Testis (tissue), 2 donors: ENCODE results near the gene TMPRSS13.

ENCODE experiments used
- POLR2A ChIP-seq: fragments of 450-650 bp; IDR thresholded peaks from one replicate; pipeline ENCODE4 v1.6.1; 2017; ENCODE audit warnings: antibody characterized with exemption, mild to moderate bottlenecking, moderate library complexity
- TF ChIP-seq, protein P1 (sequence below), 3 experiments: fragments of 450-650 bp in 2 of 3; fragments of 200-600 bp in 1 of 3; sonication (generic) in 1 of 3; IDR thresholded peaks; one replicate each; pipeline ENCODE4 v1.5.1; 2016 to 2019; ENCODE audit warnings: antibody characterized with exemption in 3 of 3, mild to moderate bottlenecking in 2 of 3, moderate library complexity in 1 of 3

DNA sequence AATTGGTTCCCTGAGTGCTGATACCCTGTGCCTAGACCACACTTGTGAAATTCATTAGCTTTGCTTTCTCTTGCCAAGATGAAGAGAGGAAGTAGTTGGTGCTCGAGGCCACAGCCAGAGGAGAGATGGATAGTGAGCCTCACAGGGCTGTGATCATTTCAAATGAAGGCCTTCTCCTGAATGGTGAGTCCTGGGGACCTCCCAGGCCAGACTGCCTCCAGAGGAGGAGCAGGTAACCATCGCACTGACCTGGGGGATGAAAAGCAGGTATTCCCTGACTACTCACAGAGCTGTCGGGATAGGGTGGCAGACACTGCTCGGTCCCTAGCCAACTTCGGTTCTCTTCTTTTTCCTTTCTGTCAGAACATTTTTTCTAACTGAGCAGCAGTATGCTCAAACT lies 48.0 kb downstream of the TMPRSS13 start:
- TF ChIP-seq, protein P1, sequence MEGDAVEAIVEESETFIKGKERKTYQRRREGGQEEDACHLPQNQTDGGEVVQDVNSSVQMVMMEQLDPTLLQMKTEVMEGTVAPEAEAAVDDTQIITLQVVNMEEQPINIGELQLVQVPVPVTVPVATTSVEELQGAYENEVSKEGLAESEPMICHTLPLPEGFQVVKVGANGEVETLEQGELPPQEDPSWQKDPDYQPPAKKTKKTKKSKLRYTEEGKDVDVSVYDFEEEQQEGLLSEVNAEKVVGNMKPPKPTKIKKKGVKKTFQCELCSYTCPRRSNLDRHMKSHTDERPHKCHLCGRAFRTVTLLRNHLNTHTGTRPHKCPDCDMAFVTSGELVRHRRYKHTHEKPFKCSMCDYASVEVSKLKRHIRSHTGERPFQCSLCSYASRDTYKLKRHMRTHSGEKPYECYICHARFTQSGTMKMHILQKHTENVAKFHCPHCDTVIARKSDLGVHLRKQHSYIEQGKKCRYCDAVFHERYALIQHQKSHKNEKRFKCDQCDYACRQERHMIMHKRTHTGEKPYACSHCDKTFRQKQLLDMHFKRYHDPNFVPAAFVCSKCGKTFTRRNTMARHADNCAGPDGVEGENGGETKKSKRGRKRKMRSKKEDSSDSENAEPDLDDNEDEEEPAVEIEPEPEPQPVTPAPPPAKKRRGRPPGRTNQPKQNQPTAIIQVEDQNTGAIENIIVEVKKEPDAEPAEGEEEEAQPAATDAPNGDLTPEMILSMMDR (IDR thresholded peaks at IDR 0.05): no peak
- no peak for TF ChIP-seq POLR2A
